Keratinocyte (primary cell): ENCODE measurements around the gene LAMA3. TPM values are rescaled to one million over a fixed set of nuclear protein-coding genes. Genes with fewer than 3 reads are reported as not detected.

Experiments
- DNase-seq: peaks from one replicate; pipeline ENCODE4 v3.0.0-alpha.2; 2011; ENCODE audit warnings: low read depth, missing footprints, low spot score
- FAIRE-seq: peaks from 2 replicates; lab custom pipeline; 2011; peaks lifted over from hg19 to GRCh38; lab: Jason Lieb, UNC
- H2AFZ ChIP-seq: 2 replicates; pipeline ENCODE4 v1.6.0; 2012; ENCODE audit warnings: low read length, control low read depth, inconsistent platforms; ENCODE audit not compliant: control insufficient read depth
- H3K27ac ChIP-seq: 2 replicates; pipeline ENCODE4 v1.5.1; 2011; ENCODE audit warnings: low read length; ENCODE audit not compliant: control insufficient read depth, insufficient read depth
- H3K27me3 ChIP-seq: 3 replicates; pipeline ENCODE4 v1.6.0; 2011; ENCODE audit warnings: low read length; ENCODE audit not compliant: control insufficient read depth, insufficient read depth; ENCODE audit errors: extremely low read depth
- H3K36me3 ChIP-seq, 2 experiments: 2 replicates in 1 of 2; 3 replicates in 1 of 2; pipeline ENCODE4 v1.5.1; 2011; ENCODE audit warnings: low read length in 2 of 2, mild to moderate bottlenecking in 1 of 2; ENCODE audit not compliant: control insufficient read depth in 2 of 2, insufficient read depth in 2 of 2; ENCODE audit errors: extremely low read depth in 1 of 2
- H3K4me1 ChIP-seq: 3 replicates; pipeline ENCODE4 v1.5.1; 2011; ENCODE audit warnings: low read length; ENCODE audit not compliant: control insufficient read depth, insufficient read depth; ENCODE audit errors: extremely low read depth
- H3K4me2 ChIP-seq: 3 replicates; pipeline ENCODE4 v1.6.0; 2011; ENCODE audit warnings: low read depth, low read length; ENCODE audit not compliant: control insufficient read depth, insufficient read depth; ENCODE audit errors: extremely low read depth
- H3K4me3 ChIP-seq, 3 experiments: fragments of 200-600 bp in 1 of 3; sonication (generic) in 1 of 3; 2 replicates in 2 of 3; 3 replicates in 1 of 3; pipeline ENCODE4 v1.5.1; 2011 to 2016; ENCODE audit warnings: low read length in 3 of 3, mild to moderate bottlenecking in 3 of 3, control low read depth in 2 of 3, inconsistent platforms in 1 of 3, low read depth in 1 of 3, mixed read lengths in 1 of 3, mixed run types in 1 of 3, moderate library complexity in 1 of 3; ENCODE audit not compliant: control insufficient read depth in 2 of 3, insufficient read depth in 2 of 3; ENCODE audit errors: extremely low read depth in 1 of 3
- H3K79me2 ChIP-seq: 2 replicates; pipeline ENCODE4 v1.6.0; 2012; ENCODE audit warnings: low read length; ENCODE audit not compliant: control insufficient read depth, insufficient read depth
- H3K9ac ChIP-seq: 3 replicates; pipeline ENCODE4 v1.6.0; 2011; ENCODE audit warnings: low read length; ENCODE audit not compliant: control insufficient read depth, insufficient read depth; ENCODE audit errors: extremely low read depth
- H3K9me1 ChIP-seq: 3 replicates; pipeline ENCODE4 v1.6.0; 2011; ENCODE audit warnings: low read length; ENCODE audit not compliant: control insufficient read depth, insufficient read depth; ENCODE audit errors: extremely low read depth
- H3K9me3 ChIP-seq: 2 replicates; pipeline ENCODE4 v1.5.1; 2012; ENCODE audit warnings: low read depth, low read length; ENCODE audit not compliant: control insufficient read depth
- H4K20me1 ChIP-seq: 3 replicates; pipeline ENCODE4 v1.6.0; 2011; ENCODE audit warnings: low read length; ENCODE audit not compliant: control insufficient read depth, insufficient read depth; ENCODE audit errors: extremely low read depth
- CTCF ChIP-seq, 3 experiments: IDR thresholded peaks in 1 of 3; conservative IDR thresholded peaks in 1 of 3; optimal IDR thresholded peaks in 1 of 3; 2 replicates in 2 of 3; 3 replicates in 1 of 3; pipeline versions ENCODE3 to v1.5.1; 2011; ENCODE audit warnings: low read length in 3 of 3, mild to moderate bottlenecking in 3 of 3, moderate library complexity in 2 of 3, control low read depth in 1 of 3, inconsistent platforms in 1 of 3; ENCODE audit not compliant: insufficient read depth in 2 of 3; ENCODE audit errors: extremely low read depth in 1 of 3
- EZH2 ChIP-seq: IDR thresholded peaks from one replicate; pipeline ENCODE4 v1.6.1; 2012; ENCODE audit warnings: inconsistent platforms, mild to moderate bottlenecking, low read length, moderate library complexity
- dilution Hi-C: fragments of 300-500 bp; cut with MboI; formaldehyde crosslinking; loops from one replicate; pipeline ENCODE4 v1.7.0; 2020; ENCODE audit warnings: low sequenced_read_pairs; ENCODE audit not compliant: extremely low pct_ligation_motif_present
- polyA plus RNA-seq, 5 experiments: library from polyadenylated mRNA; depleted of rRNA in 3 of 5; stranded (reverse) in 3 of 5; stranded (forward) in 1 of 5; unstranded in 1 of 5; fragments of >200 nt; gene quantifications; 1 replicate in 1 of 5; 2 replicates in 3 of 5; 3 replicates in 1 of 5; pipeline versions ENCODE4 v1.2.1 to v1.2.3, GENCODE V29; 2011 to 2012; ENCODE audit warnings: missing spikeins in 2 of 5, low read depth in 1 of 5, low replicate concordance in 1 of 5

The LAMA3 gene
- polyA plus RNA-seq, 1 donor (not counting 4 experiments of a cell fraction or from before 2014, with no cell fraction given): 1,944 TPM

DNA sequence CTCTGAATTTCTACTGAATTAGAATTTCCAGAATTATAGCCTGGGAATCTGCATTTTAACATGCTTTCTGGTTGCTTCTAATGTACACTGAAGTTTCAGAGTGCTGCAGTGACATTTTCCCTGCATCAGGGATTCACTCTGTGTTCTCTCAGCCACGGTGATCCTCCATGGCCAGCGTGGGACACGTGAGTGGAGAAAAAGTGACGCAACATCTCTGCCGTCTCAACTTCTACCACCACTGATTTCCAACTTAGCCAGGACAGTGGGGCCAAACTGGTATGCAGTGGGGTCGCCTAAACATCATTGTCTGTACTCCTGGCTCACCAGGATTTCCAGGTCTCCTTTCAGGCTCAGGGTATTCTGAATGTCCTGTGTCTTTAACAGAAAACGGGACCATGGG is 44.6 kb downstream of the LAMA3 start:
- dilution Hi-C loops: no loop called here
- FAIRE-seq: no peak
- H3K4me1 ChIP-seq: no peaks in the 10 kb centered on the region
- H3K4me2 ChIP-seq: no peak overlapping the region
- no peak overlapping the region for H3K27ac ChIP-seq
- no peak overlapping the region for H2AFZ ChIP-seq
- no peak for DNase-seq
- TF ChIP-seq CTCF (optimal IDR thresholded peaks at IDR 0.05 in 1 of 3, IDR thresholded peaks at IDR 0.05 in 1 of 3, conservative IDR thresholded peaks at IDR 0.05 in 1 of 3; ENCODE audit: extremely low read depth in 1 of 3, insufficient read depth in 2 of 3, low read length in 3 of 3) (no peak), EZH2 (no peak)
- H3K9ac ChIP-seq: no peak overlapping the region
- no peaks in the 10 kb centered on the region for H3K9me1 ChIP-seq
- H3K4me3 ChIP-seq: no peak overlapping the region
- no peaks in the 10 kb centered on the region for H3K79me2 ChIP-seq
- no peaks in the 10 kb centered on the region for H3K9me3 ChIP-seq
- H3K27me3 ChIP-seq: no peaks in the 10 kb centered on the region
- no peaks in the 10 kb centered on the region for H3K36me3 ChIP-seq
- H4K20me1 ChIP-seq: no peaks in the 10 kb centered on the region

DNA sequence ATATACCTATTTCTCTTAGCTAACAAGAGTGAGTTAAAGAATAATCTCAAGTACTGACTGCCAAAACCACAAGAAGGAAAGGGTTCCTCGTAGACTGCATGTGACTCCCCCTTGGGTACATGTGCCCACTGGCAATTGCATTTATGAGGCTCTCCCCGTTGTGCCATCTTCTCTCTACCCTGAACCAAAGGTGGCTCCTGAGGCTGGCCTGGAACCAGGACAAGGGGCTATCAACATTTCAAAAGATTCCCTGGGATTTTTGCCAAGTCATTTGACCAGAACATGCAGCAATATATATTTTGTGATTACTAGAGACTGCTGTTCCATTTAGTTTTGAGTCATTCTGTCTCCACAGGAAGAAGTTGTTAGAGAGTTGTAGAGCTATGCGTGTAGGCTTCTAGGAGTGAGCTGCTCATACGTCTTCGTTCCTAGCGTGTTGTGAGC is 45.8 kb downstream of the LAMA3 start:
- H3K4me3 ChIP-seq: no peak overlapping the region
- H3K79me2 ChIP-seq: no peaks in the 10 kb centered on the region
- H3K4me2 ChIP-seq: no peak overlapping the region
- no peak for TF ChIP-seq EZH2
- TF ChIP-seq CTCF (optimal IDR thresholded peaks at IDR 0.05 in 1 of 3, IDR thresholded peaks at IDR 0.05 in 1 of 3, conservative IDR thresholded peaks at IDR 0.05 in 1 of 3; ENCODE audit: extremely low read depth in 1 of 3, insufficient read depth in 2 of 3, low read length in 3 of 3): no peak
- FAIRE-seq (no peak), DNase-seq (no peak)
- no peak overlapping the region for H3K27ac ChIP-seq
- dilution Hi-C loops: no loop called here
- no peak overlapping the region for H2AFZ ChIP-seq
- no peaks in the 10 kb centered on the region for H4K20me1 ChIP-seq
- no peaks in the 10 kb centered on the region for H3K27me3 ChIP-seq
- no peak overlapping the region for H3K9ac ChIP-seq
- H3K9me3 ChIP-seq: no peaks in the 10 kb centered on the region
- no peaks in the 10 kb centered on the region for H3K4me1 ChIP-seq
- no peaks in the 10 kb centered on the region for H3K9me1 ChIP-seq
- no peaks in the 10 kb centered on the region for H3K36me3 ChIP-seq
